ENCODE data around the gene SCP2. TPM values are rescaled to one million over a fixed set of nuclear protein-coding genes. Genes with fewer than 3 reads are reported as not detected.
A peak's percentile ranks its signal among the peaks of the same experiment; 100 is the strongest.

SCP2 gene
- total RNA-seq, 1 donor from 2014 or later, result 39.1 TPM

GRCh38 chr1:53046930-53047329 lies 119.9 kb downstream of the SCP2 start:
- H3K36me3 ChIP-seq (ENCODE audit: control insufficient read depth in 3 of 3, insufficient read depth in 3 of 3, low read length in 3 of 3), result peaks cover 2 to 16% (median 13%) of the 10 kb centered on the region in 3 donors
- H3K9ac ChIP-seq (ENCODE audit: low read depth in 1 of 3, low read length in 3 of 3), result no peak overlapping the region
- H3K4me3 ChIP-seq (ENCODE audit: low read length in 3 of 3), result no peak overlapping the region
- no peak overlapping the region for H3K27ac ChIP-seq (ENCODE audit: low read depth, low read length)
- H3K4me1 ChIP-seq (ENCODE audit: control insufficient read depth in 3 of 3, insufficient read depth in 3 of 3, low read length in 3 of 3), result peaks cover 4 to 14% (median 6%) of the 10 kb centered on the region in 3 donors
- H3K27me3 ChIP-seq (ENCODE audit: control insufficient read depth in 3 of 3, insufficient read depth in 3 of 3, low read length in 3 of 3), result no peaks in the 10 kb centered on the region
- H3K9me3 ChIP-seq (ENCODE audit: control insufficient read depth in 3 of 3, low read length in 3 of 3), result no peaks in the 10 kb centered on the region

GRCh38 chr1:53047737-53048736 lies 121.0 kb downstream of the SCP2 start:
- H3K27me3 ChIP-seq (ENCODE audit: control insufficient read depth in 3 of 3, insufficient read depth in 3 of 3, low read length in 3 of 3), result no peaks in the 10 kb centered on the region
- H3K4me1 ChIP-seq (ENCODE audit: control insufficient read depth in 3 of 3, insufficient read depth in 3 of 3, low read length in 3 of 3), result peaks cover 4 to 14% (median 6%) of the 10 kb centered on the region in 3 donors
- H3K9me3 ChIP-seq (ENCODE audit: control insufficient read depth in 3 of 3, low read length in 3 of 3), result no peaks in the 10 kb centered on the region
- peaks cover 2 to 26% (median 17%) of the 10 kb centered on the region in 3 donors for H3K36me3 ChIP-seq (ENCODE audit: control insufficient read depth in 3 of 3, insufficient read depth in 3 of 3, low read length in 3 of 3)
- no peak overlapping the region for H3K9ac ChIP-seq (ENCODE audit: low read depth in 1 of 3, low read length in 3 of 3)
- H3K4me3 ChIP-seq (ENCODE audit: low read length in 3 of 3), result no peak overlapping the region
- no peak overlapping the region for H3K27ac ChIP-seq (ENCODE audit: low read depth, low read length)

- peaks cover 2 to 32% (median 20%) of the 10 kb centered on the region in 3 donors for H3K36me3 ChIP-seq (ENCODE audit: control insufficient read depth in 3 of 3, insufficient read depth in 3 of 3, low read length in 3 of 3)
- H3K9ac ChIP-seq (ENCODE audit: low read depth in 1 of 3, low read length in 3 of 3), result no peak overlapping the region
- no peaks in the 10 kb centered on the region for H3K9me3 ChIP-seq (ENCODE audit: control insufficient read depth in 3 of 3, low read length in 3 of 3)
- H3K4me1 ChIP-seq (ENCODE audit: control insufficient read depth in 3 of 3, insufficient read depth in 3 of 3, low read length in 3 of 3), result peaks cover 4 to 14% (median 6%) of the 10 kb centered on the region in 3 donors
- H3K27ac ChIP-seq (ENCODE audit: low read depth, low read length), result no peak overlapping the region
- H3K4me3 ChIP-seq (ENCODE audit: low read length in 3 of 3), result no peak overlapping the region
- H3K27me3 ChIP-seq (ENCODE audit: control insufficient read depth in 3 of 3, insufficient read depth in 3 of 3, low read length in 3 of 3), result no peaks in the 10 kb centered on the region
Observed at GRCh38 chr1:53048960-53049573, 122.0 kb downstream of the SCP2 start.

GRCh38 chr1:53049574-53049967 lies 122.5 kb downstream of the SCP2 start:
- Histone ChIP-seq H3K36me3 (ENCODE audit: control insufficient read depth in 3 of 3, insufficient read depth in 3 of 3, low read length in 3 of 3) (peaks cover 2 to 36% (median 20%) of the 10 kb centered on the region in 3 donors), H3K4me1 (ENCODE audit: control insufficient read depth in 3 of 3, insufficient read depth in 3 of 3, low read length in 3 of 3) (peaks cover 4 to 14% (median 6%) of the 10 kb centered on the region in 3 donors), H3K27ac (ENCODE audit: low read depth, low read length) (no peak overlapping the region), H3K4me3 (ENCODE audit: low read length in 3 of 3) (no peak overlapping the region), H3K9me3 (ENCODE audit: control insufficient read depth in 3 of 3, low read length in 3 of 3) (no peaks in the 10 kb centered on the region), H3K9ac (ENCODE audit: low read depth in 1 of 3, low read length in 3 of 3) (no peak overlapping the region), H3K27me3 (ENCODE audit: control insufficient read depth in 3 of 3, insufficient read depth in 3 of 3, low read length in 3 of 3) (no peaks in the 10 kb centered on the region)

- peaks cover 2 to 36% (median 20%) of the 10 kb centered on the region in 3 donors for H3K36me3 ChIP-seq (ENCODE audit: control insufficient read depth in 3 of 3, insufficient read depth in 3 of 3, low read length in 3 of 3)
- H3K27ac ChIP-seq (ENCODE audit: low read depth, low read length), result no peak overlapping the region
Observed at GRCh38 chr1:53050310-53050709, 123.2 kb downstream of the SCP2 start.

GRCh38 chr1:53051676-53052075 lies 124.6 kb downstream of the SCP2 start:
- no peaks in the 10 kb centered on the region for H3K9me3 ChIP-seq (ENCODE audit: control insufficient read depth in 3 of 3, low read length in 3 of 3)
- H3K4me1 ChIP-seq (ENCODE audit: control insufficient read depth in 3 of 3, insufficient read depth in 3 of 3, low read length in 3 of 3), result peaks cover 4 to 11% (median 6%) of the 10 kb centered on the region in 3 donors
- no peak overlapping the region for H3K27ac ChIP-seq (ENCODE audit: low read depth, low read length)
- H3K9ac ChIP-seq (ENCODE audit: low read depth in 1 of 3, low read length in 3 of 3), result no peak overlapping the region
- peaks cover 2 to 36% (median 20%) of the 10 kb centered on the region in 3 donors for H3K36me3 ChIP-seq (ENCODE audit: control insufficient read depth in 3 of 3, insufficient read depth in 3 of 3, low read length in 3 of 3)
- H3K4me3 ChIP-seq (ENCODE audit: low read length in 3 of 3), result no peak overlapping the region
- no peaks in the 10 kb centered on the region for H3K27me3 ChIP-seq (ENCODE audit: control insufficient read depth in 3 of 3, insufficient read depth in 3 of 3, low read length in 3 of 3)

More at GRCh38 chr1:53050310-53050709, 123.2 kb downstream of the SCP2 start:
- H3K27me3 ChIP-seq (ENCODE audit: control insufficient read depth in 3 of 3, insufficient read depth in 3 of 3, low read length in 3 of 3), result no peaks in the 10 kb centered on the region
- no peak overlapping the region for H3K4me3 ChIP-seq (ENCODE audit: low read length in 3 of 3)
- H3K9me3 ChIP-seq (ENCODE audit: control insufficient read depth in 3 of 3, low read length in 3 of 3), result no peaks in the 10 kb centered on the region
- no peak overlapping the region for H3K9ac ChIP-seq (ENCODE audit: low read depth in 1 of 3, low read length in 3 of 3)
- peaks cover 4 to 14% (median 6%) of the 10 kb centered on the region in 3 donors for H3K4me1 ChIP-seq (ENCODE audit: control insufficient read depth in 3 of 3, insufficient read depth in 3 of 3, low read length in 3 of 3)

- H3K4me3 ChIP-seq (ENCODE audit: low read length in 3 of 3), result no peak overlapping the region
- no peak overlapping the region for H3K9ac ChIP-seq (ENCODE audit: low read depth in 1 of 3, low read length in 3 of 3)
- H3K36me3 ChIP-seq (ENCODE audit: control insufficient read depth in 3 of 3, insufficient read depth in 3 of 3, low read length in 3 of 3), result peaks cover 0 to 18% (median 7%) of the 10 kb centered on the region in 3 donors
- peaks cover 3 to 11% (median 5%) of the 10 kb centered on the region in 3 donors for H3K4me1 ChIP-seq (ENCODE audit: control insufficient read depth in 3 of 3, insufficient read depth in 3 of 3, low read length in 3 of 3)
- H3K9me3 ChIP-seq (ENCODE audit: control insufficient read depth in 3 of 3, low read length in 3 of 3), result no peaks in the 10 kb centered on the region
- peaks cover 7 to 23% (median 17%) of the 10 kb centered on the region in 3 donors for H3K27me3 ChIP-seq (ENCODE audit: control insufficient read depth in 3 of 3, insufficient read depth in 3 of 3, low read length in 3 of 3)
- H3K27ac ChIP-seq (ENCODE audit: low read depth, low read length), result no peak overlapping the region
Observed at GRCh38 chr1:53057127-53057526, 130.1 kb downstream of the SCP2 start.

- peak overlapping the region in 1 of 3 donors; percentile 14 for H3K4me3 ChIP-seq (ENCODE audit: low read length in 3 of 3)
- no peaks in the 10 kb centered on the region for H3K9me3 ChIP-seq (ENCODE audit: control insufficient read depth in 3 of 3, low read length in 3 of 3)
- peaks cover 3 to 14% (median 9%) of the 10 kb centered on the region in 3 donors for H3K4me1 ChIP-seq (ENCODE audit: control insufficient read depth in 3 of 3, insufficient read depth in 3 of 3, low read length in 3 of 3)
- H3K27ac ChIP-seq (ENCODE audit: low read depth, low read length), result peak overlapping the region; percentile 65
- no peak overlapping the region for H3K9ac ChIP-seq (ENCODE audit: low read depth in 1 of 3, low read length in 3 of 3)
- H3K36me3 ChIP-seq (ENCODE audit: control insufficient read depth in 3 of 3, insufficient read depth in 3 of 3, low read length in 3 of 3), result no peaks in the 10 kb centered on the region
- H3K27me3 ChIP-seq (ENCODE audit: control insufficient read depth in 3 of 3, insufficient read depth in 3 of 3, low read length in 3 of 3), result peaks cover 18 to 40% (median 38%) of the 10 kb centered on the region in 3 donors
Observed at GRCh38 chr1:53060579-53060978, 133.5 kb downstream of the SCP2 start.

- Histone ChIP-seq H3K4me3 (ENCODE audit: low read length in 3 of 3) (peak overlapping the region in 2 of 3 donors; percentile 41 to 48), H3K9ac (ENCODE audit: low read depth in 1 of 3, low read length in 3 of 3) (peak overlapping the region in 1 of 3 donors; percentile 54), H3K27me3 (ENCODE audit: control insufficient read depth in 3 of 3, insufficient read depth in 3 of 3, low read length in 3 of 3) (peaks cover 19 to 40% (median 39%) of the 10 kb centered on the region in 3 donors), H3K9me3 (ENCODE audit: control insufficient read depth in 3 of 3, low read length in 3 of 3) (no peaks in the 10 kb centered on the region), H3K36me3 (ENCODE audit: control insufficient read depth in 3 of 3, insufficient read depth in 3 of 3, low read length in 3 of 3) (no peaks in the 10 kb centered on the region), H3K27ac (ENCODE audit: low read depth, low read length) (peak overlapping the region; percentile 65), H3K4me1 (ENCODE audit: control insufficient read depth in 3 of 3, insufficient read depth in 3 of 3, low read length in 3 of 3) (peaks cover 3 to 14% (median 9%) of the 10 kb centered on the region in 3 donors)
Observed at GRCh38 chr1:53061123-53061858, 134.2 kb downstream of the SCP2 start.
